Neural crest cell (in vitro differentiated cells): ENCODE measurements around the gene DBN1. TPM values are rescaled to one million over a fixed set of nuclear protein-coding genes. Genes with fewer than 3 reads are reported as not detected.

ENCODE experiments used
- DNase-seq: peaks from one replicate; pipeline ENCODE4 v3.0.0; 2021; ENCODE audit warnings: low read depth, mixed read lengths, low spot score
- H3K27ac Mint-ChIP-seq: one replicate; pipeline ENCODE4 v1.8.0; 2021; ENCODE audit warnings: mild to moderate bottlenecking, mixed read lengths; ENCODE audit not compliant: unreplicated experiment
- H3K27me3 Mint-ChIP-seq: 2 replicates; pipeline ENCODE4 v1.8.0; 2021; ENCODE audit warnings: low read depth, mild to moderate bottlenecking, mixed read lengths
- H3K36me3 Mint-ChIP-seq: 2 replicates; pipeline ENCODE4 v1.8.0; 2021; ENCODE audit warnings: low read depth, mild to moderate bottlenecking, mixed read lengths
- H3K4me1 Mint-ChIP-seq: 2 replicates; pipeline ENCODE4 v1.8.0; 2021; ENCODE audit warnings: mixed read lengths
- H3K4me3 Mint-ChIP-seq: one replicate; pipeline ENCODE4 v1.8.0; 2021; ENCODE audit warnings: mild to moderate bottlenecking, mixed read lengths
- H3K9me3 Mint-ChIP-seq: 2 replicates; pipeline ENCODE4 v1.8.0; 2021; ENCODE audit warnings: mixed read lengths
- total RNA-seq: library from RNA; stranded (reverse); gene quantifications from 2 replicates; pipeline ENCODE4 v1.2.1, GENCODE V29; 2021
- TF ChIP-seq, protein P1 (sequence below): fragments of 200-600 bp; sonication (generic); conservative IDR thresholded peaks from 2 replicates; pipeline ENCODE4 v1.5.0; 2021; ENCODE audit warnings: antibody characterized with exemption, mild to moderate bottlenecking

Gene DBN1
- total RNA-seq, 1 donor from 2014 or later, result 410 TPM

DNA sequence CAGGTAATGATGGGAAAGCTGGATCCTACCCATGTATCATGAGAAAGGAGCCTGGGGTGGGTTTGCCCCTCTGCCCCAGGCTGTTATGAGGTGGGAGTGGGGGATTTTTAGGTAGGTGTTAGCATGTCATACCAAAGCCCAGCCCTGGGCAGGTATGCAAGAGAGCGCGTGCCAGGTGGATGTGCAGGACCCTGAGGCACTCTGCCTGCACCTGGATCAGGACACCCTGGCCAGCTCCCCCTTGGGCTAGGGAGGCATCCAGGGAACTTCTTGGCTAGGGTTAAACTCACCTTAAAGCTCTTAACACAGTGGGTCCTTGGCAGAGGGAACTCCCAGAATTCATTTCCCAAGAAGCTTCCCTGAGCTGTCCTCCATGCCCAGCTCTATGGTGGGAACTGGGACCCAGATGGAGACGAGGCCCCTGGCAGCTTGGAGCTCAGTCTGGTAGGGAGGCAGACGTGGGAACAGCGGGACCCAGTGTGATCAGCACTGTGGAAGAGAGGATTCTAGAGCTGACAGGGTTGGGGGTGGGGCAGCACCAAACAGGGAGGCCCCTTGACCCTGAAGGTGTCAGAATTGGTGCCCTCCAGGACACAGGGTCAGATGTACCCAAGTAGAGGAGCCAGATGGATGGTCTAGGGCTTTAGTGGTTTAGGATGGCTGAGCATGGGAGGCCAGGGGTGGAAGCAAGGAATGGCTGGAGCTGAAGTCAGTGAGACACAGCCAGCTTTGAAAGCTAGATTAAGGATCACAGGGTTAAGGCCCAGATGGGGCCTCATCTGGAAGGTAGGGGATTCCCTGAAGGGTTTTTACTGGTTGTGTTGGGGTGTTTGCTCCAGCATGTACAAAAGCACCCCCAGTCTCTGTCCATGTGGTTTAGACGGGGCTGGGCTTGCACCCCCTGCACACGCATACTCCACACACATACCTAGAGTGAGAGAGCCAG lies 29.1 kb downstream of the DBN1 start:
- Mint-ChIP-seq H3K27ac (peak overlapping the region; percentile 87), H3K27me3 (peaks cover 38% of the 10 kb centered on the region), H3K4me3 (peak overlapping the region; percentile 88), H3K9me3 (no peaks in the 10 kb centered on the region), H3K4me1 (peaks cover 43% of the 10 kb centered on the region), H3K36me3 (peaks cover 7% of the 10 kb centered on the region)
- TF ChIP-seq, protein P1, sequence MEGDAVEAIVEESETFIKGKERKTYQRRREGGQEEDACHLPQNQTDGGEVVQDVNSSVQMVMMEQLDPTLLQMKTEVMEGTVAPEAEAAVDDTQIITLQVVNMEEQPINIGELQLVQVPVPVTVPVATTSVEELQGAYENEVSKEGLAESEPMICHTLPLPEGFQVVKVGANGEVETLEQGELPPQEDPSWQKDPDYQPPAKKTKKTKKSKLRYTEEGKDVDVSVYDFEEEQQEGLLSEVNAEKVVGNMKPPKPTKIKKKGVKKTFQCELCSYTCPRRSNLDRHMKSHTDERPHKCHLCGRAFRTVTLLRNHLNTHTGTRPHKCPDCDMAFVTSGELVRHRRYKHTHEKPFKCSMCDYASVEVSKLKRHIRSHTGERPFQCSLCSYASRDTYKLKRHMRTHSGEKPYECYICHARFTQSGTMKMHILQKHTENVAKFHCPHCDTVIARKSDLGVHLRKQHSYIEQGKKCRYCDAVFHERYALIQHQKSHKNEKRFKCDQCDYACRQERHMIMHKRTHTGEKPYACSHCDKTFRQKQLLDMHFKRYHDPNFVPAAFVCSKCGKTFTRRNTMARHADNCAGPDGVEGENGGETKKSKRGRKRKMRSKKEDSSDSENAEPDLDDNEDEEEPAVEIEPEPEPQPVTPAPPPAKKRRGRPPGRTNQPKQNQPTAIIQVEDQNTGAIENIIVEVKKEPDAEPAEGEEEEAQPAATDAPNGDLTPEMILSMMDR, result no peak
- DNase-seq, result no peak

DNA sequence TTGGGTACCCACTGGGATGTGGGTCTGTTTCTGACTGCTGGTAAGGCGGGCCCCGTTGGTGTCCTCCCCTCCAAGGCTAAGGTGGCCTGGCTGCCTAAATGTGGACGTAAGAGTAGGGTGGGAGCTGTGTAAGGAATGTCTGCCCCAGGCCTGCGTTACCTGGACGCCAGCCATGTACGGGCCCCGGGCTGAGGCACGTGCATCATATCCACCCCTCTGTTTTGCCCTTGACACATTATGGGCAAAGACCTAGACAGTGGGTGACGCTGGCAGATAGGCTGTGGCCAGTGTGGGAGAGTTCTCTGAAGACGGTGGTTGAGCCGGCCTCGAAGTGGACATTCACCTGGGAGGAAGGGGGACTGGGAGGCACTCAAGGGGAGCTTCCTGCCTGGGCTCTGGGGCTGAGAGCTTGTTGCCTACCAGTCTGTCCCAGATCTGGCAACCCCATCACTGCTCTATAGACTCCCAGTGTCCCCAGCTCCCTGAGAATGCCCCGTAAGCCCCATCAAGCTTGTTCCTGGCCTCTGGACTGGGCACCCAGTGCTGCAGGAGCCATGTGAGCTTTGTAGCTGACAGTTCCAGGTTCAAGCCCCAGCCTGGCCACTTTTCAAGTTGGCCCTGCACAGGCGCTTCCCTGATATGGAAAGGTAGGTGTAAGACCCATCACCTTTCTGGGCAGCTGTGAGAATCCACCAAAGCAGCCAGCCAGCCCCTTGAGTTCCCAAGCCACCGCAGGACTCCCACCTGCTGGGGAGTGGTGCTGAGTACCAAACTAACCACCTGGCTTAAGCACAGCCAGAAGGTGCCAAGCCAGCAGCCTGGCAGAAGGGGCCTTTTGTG lies 30.1 kb downstream of the DBN1 start:
- Mint-ChIP-seq H3K27ac (no peak overlapping the region), H3K36me3 (peaks cover 9% of the 10 kb centered on the region), H3K9me3 (no peaks in the 10 kb centered on the region), H3K4me3 (peak overlapping the region; percentile 88), H3K4me1 (peaks cover 33% of the 10 kb centered on the region), H3K27me3 (peaks cover 31% of the 10 kb centered on the region)
- TF ChIP-seq, protein P1, result no peak
- DNase-seq, result no peak

DNA sequence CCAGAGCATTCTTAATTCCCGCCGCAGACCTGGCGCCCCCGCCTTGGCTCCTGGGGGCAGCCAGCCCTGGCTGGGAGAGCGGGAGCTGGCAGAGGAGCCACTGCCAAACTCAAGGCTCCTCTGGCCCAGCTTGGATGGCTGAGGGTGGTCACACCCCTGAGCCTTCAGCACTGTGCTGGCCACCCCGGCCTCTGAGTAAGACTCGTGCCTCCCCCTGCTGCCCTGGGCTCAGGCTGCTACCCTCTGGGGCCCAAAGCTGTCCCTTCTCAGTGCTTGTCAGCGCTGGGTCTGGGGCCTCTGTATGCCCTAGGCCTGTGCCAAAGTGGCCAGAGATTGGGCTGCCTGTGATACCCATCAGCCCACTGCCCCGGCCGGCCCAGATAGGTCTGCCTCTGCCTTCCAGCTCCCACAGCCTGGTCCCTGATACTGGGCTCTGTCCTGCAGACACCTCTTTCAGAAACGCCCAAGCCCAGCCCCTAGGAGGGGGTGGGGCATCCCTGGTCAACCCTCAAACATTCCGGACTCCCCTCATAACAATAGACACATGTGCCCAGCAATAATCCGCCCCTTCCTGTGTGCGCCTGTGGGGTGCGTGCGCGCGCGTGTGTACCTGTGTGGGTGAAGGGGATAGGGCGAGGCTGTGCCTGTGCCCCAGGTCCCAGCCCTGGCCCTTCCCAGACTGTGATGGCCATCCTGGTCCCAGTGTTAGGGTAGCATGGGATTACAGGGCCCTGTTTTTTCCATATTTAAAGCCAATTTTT lies 31.2 kb downstream of the DBN1 start:
- DNase-seq, result no peak
- Mint-ChIP-seq H3K9me3 (no peaks in the 10 kb centered on the region), H3K27ac (peak overlapping the region; percentile 86), H3K4me3 (peak overlapping the region; percentile 57), H3K27me3 (peaks cover 22% of the 10 kb centered on the region), H3K4me1 (peaks cover 23% of the 10 kb centered on the region), H3K36me3 (peaks cover 9% of the 10 kb centered on the region)
- TF ChIP-seq, protein P1, result no peak

DNA sequence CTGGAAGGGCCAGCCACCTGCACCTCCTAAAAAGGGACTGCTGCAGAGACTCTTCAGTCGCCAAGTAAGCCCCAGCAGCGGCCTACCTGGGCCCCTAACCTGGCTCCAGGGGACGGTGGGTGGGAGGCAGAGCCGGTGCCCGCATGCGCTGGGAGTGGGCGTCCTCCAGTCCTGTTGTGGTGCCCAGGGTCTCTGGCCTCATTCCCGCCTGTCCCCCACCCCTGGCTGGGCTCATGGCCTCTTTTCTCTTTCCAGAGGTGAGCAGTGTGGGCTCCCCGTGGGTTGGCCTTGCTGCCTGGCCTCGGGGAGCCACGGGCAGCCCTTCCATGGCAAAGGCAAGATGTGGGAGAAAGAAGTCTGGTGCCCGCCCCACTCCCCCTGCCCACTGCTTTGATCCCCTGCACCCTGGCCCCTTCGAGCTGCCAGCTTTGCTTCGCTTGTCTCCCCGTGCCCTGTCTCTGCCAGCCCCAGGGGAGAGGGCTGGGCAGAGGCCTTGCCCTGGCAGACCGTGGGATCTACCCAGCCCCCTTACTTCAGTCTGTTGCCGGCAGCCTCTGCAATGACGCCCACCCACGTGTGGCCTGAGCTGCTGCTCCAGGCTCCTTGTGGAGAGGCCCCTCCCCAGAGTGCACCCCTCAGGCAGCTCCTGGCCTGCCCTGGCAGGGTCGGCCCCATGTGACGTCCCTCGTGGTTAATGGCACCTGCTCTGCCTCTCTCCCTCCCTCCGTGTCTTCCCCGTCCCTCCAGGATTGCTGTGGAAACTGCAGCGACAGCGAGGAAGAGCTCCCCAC lies 32.2 kb downstream of the DBN1 start:
- Mint-ChIP-seq H3K27ac (peak overlapping the region; percentile 86), H3K27me3 (peaks cover 22% of the 10 kb centered on the region), H3K9me3 (no peaks in the 10 kb centered on the region), H3K36me3 (peaks cover 9% of the 10 kb centered on the region), H3K4me3 (peak overlapping the region; percentile 57), H3K4me1 (peaks cover 23% of the 10 kb centered on the region)
- TF ChIP-seq, protein P1, result no peak
- DNase-seq, result no peak
